ENCODE results near the gene TBC1D20.
A peak's percentile ranks its signal among the peaks of the same experiment; 100 is the strongest.

The TBC1D20 gene

GRCh38 chr20:418858-419365, 43.4 kb downstream of the TBC1D20 start:
- no peak for DNase-seq

DNA sequence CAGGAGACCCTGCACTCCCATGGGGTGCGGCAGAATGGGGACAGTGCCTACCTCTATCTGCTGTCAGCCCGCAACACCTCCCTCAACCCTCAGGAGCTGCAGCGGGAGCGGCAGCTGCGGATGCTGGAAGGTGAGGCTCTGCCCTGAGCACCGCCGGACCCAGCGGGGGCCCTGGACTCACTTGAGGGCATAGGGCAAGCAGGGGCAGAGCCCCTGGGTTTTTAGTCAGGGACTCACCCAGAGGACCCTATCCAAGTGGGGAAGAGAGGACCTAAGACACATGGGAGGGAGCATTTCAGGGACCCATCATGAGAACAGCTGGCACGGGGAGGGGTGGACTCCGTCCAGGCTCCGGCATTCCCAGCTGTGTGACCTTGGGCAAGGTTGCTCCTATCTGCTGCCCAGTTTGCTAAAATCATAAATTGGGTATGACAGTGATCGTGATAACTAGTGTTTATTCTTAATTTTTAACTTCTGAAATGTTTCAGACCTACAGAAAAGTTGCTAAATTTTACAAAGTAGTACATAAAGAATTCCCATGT, 44.5 kb downstream of the TBC1D20 start:
- no peak for DNase-seq

DNA sequence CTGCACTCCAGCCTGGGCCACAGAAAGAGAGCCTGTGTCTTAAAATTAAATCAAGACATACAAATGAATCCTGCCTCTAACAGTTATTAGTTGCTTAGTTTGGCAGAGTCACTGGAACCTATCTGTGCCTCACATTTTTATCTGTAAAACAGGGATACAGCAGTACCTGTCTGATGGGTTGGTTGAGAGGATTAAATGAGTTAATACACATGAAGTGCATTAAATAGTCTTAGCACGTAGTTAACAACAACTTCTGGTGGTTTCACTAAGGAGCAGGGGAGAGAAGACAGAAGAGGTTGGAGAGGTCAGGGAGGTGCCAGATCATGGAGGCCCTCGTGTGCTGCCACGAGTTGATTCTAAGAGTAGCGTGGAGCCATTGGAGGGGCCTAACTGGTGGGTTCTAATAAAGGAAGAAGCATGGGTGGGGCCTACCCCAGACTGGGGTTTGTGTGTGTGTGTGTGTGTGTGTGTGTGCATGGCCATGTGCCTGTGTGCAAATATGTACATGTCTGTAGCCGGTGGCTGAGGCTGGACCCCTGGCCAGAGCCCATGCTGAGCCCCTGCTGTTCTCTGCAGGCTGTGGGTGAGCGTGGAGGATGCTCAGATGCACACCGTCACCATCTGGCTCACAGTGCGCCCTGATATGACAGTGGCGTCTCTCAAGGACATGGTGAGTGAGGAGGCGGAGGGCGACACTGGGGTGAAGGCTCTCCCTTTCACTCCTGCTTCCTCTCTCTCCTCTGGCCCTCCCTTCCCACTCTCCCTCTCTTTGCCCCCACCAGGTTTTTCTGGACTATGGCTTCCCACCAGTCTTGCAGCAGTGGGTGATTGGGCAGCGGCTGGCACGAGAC, 45.2 kb downstream of the TBC1D20 start:
- DNase-seq = no peak

DNA sequence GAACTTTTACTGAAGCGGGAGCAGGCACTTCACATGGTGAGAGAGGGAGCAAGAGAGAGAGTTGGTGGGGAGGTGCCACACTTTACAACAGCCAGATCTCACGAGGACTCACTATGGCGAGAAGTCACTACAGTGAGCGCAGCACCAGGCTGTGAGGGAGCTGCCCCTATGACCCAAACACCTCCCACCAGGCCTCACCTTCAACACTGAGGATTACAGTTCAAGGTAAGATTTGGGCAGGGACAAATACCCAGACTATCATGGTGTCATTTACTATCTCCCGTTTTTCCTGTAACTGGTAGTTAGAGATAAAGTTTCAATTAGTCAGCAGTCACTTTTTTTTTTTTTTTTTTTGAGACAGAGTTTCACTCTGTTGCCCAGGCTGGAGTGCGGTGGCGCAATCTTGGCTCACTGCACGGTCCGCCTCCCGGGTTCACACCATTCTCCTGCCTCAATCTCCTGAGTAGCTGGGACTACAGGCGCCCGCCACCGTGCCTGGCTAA, 46.5 kb downstream of the TBC1D20 start:
- DNase-seq = no peak

DNA sequence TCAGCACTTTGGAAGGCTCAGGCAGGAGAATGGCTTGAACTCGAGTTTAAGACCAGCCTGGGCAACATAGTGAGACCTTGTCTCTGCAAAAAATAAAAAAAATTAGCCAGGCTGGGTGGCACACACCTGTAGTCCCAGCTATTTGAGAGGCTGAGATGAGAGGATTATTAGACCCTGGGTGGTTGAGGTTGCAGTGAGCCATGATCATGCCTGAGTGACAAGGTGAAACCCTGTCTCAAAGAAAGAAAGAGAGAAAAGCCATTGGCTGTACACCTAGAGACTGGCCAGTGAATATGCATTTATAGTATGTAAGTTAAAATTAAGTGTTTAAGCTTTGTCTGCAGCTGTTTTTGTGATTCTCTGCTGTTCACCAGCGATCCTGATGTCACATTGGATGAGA, 48.2 kb downstream of the TBC1D20 start:
- DNase-seq = no peak

- no peak for DNase-seq
These were observed 50.3 kb downstream of the TBC1D20 start for GRCh38 chr20:412081-412480.

GRCh38 chr20:409697-410559, 52.4 kb downstream of the TBC1D20 start:
- DNase-seq = no peak

- peak; percentile 19 for DNase-seq
These were observed 53.3 kb downstream of the TBC1D20 start for GRCh38 chr20:408843-409696.

DNA sequence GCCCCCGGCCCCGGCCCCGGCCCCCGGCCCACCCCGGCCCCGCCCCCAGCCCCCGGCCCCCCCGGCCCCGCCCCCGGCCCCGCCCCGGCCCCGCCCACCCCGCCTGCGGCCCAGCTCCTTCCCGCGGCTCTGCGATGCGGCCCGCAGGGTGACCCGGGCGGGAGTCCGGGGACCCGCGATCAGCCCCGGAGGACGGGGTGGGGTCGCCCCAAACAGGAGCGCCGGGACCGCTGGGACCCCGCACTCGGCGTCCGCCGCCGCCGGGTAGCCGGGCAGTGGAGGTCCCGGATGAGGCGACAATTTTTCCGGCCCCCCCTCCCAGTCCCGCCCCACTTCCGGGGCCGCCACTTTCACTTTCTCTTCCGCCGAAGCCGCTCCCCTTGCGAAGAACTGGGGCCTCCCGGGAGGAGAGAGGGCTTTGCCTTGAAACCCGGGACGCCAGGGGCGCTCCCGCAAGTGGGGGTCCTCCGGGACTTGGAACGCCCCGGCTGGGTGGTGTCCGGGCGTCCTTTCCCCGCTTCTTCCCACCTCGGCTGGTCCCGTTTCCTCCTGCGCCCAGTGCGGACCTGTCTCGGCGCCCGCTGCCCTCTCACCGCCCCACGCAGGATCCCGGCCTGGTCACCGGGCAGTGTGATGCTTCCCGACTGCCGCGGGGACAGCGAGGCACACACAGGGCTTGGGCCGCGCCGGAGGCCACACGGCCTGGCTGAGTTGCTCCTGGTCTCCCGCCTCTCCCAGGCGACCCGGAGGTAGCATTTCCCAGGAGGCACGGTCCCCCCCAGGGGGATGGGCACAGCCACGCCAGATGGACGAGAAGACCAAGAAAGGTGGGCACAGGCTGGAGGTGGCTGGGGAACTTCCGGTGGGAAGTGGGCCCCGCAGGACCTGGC, 54.1 kb downstream of the TBC1D20 start, which contains the start of gene RBCK1:
TSS of gene RBCK1 (plus strand) at position 347 of the 890 bp plus-strand sequence. CDS start at position 806, 459 bp downstream.
- peak; percentile 87 for DNase-seq

DNA sequence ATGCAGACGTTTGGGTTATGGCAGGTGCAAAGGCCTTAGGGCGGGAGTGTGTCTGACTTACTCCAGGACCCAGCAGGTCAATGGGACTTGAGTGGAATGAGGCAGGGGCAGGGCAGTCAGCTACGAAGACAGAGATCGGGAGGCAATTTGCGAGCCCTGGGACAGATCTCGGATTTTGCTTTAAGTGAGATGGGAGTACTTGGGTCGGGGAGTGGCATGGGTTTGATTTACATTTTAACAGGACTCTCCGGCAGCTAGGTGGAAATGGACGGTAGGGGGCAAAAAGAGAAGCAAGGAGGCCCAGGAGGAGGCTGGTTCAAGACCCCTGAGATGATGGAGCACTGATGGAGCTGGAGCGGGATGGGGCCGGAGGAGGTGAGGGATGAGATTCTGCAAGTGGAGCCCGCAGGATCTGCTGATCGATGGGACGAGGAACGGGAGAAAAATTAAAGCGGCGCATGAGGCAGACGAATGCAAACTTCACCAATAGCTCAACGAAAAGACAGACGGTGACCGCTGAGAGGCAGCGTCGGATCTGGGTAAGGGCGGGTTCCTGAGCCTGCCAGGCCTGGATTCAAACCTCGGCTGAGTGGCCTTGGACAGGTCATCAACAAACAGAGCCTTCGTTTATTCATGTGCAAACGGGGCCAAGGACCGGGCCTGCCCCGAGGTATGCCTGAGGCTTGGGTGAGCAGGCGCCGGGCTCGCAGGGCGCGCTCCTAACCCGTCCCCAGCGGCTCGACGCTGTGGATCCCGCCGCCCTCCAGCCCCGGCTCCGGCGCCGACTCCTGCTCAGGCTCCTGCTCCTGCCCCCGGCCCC, 55.0 kb downstream of the TBC1D20 start:
- DNase-seq = peak; percentile 77

GRCh38 chr20:406200-407132, 55.9 kb downstream of the TBC1D20 start:
- DNase-seq = no peak

DNA sequence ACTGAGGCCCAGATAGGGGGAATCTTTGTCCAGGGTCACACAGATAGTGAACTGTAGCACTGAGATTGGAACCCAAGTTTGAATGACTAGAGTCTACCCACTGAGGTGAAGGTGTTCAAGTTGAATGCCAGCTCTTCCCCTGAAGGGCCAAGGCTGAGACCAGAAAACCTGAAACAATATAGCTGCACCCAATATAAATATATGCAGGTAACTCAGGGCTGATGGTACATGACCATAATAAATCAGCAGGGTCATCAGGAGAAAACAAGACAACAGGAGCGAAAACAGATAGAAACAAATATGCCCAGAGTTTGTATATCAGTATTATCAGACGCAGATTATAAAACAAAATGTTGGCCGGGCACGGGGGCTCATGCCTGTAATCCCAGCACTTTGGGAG, 58.2 kb downstream of the TBC1D20 start:
- no peak for DNase-seq

DNA sequence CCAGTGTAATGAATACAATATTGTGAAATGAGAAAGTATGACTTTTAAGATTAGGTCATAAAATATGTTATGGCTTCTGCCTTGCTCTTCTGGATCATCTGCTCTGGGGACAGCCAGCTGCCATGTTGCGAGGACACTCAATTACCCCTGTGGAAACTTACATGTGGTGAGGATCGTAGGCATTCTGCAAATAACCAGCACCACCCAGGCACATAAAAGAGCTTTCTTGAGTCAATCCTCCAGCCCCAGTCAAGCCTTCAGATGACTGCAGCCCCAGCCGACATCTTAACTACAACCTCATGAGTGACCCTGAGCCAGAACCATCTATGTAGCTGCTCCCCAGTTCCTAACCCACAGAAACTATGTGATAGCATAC, 58.8 kb downstream of the TBC1D20 start:
- DNase-seq = no peak

GRCh38 chr20:402898-403581, 59.3 kb downstream of the TBC1D20 start:
- no peak for DNase-seq

DNA sequence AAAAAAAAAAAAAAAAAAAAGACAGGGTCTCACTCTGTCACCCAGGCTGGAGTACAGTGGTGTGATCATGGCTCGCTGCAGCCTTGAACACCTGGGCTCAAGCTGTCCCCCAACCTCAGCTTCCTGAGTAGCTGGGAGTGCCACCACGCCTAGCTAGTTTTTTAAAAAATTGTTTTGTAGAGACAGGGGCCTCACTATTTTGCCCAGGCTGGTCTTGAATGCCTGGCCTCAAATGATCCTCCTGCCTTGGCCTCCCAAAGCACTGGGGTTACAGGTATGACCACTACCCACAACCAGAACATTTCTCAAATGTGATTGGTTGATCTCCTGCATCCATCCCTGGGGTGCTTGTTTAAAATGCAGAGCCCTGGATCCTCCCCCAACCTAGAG, 59.8 kb downstream of the TBC1D20 start:
- DNase-seq = no peak

- DNase-seq = no peak
These were observed 60.4 kb downstream of the TBC1D20 start for GRCh38 chr20:401682-402495.

- DNase-seq = no peak
These were observed 61.7 kb downstream of the TBC1D20 start for GRCh38 chr20:400454-401275.
